Breast epithelium (tissue), 4 donors: ENCODE data around the gene SIN3B. TPM values are rescaled to one million over a fixed set of nuclear protein-coding genes. Genes with fewer than 3 reads are reported as not detected.

Source experiments
- DNase-seq, 2 donors: peaks; one replicate each; pipeline ENCODE4 v3.0.0-alpha.2; 2019; ENCODE audit warnings: low spot score in 2 of 2
- H3K27ac ChIP-seq, 2 donors: fragments of 200-600 bp; sonication (generic) in 1 of 2; one replicate each; pipeline ENCODE4 v1.5.1; 2016 to 2019; ENCODE audit warnings: mild to moderate bottlenecking in 1 of 2
- H3K27me3 ChIP-seq, 2 donors: fragments of 200-600 bp; sonication (generic) in 1 of 2; one replicate each; pipeline versions ENCODE4 v1.5.1 to v1.6.0; 2017 to 2019; ENCODE audit warnings: control low read depth in 1 of 2, mild to moderate bottlenecking in 1 of 2
- H3K36me3 ChIP-seq: fragments of 200-600 bp; one replicate; pipeline ENCODE4 v1.5.1; 2019
- H3K4me1 ChIP-seq, 2 donors: fragments of 200-600 bp; sonication (generic); one replicate each; pipeline ENCODE4 v1.5.1; 2016 to 2019; ENCODE audit warnings: control low read depth in 1 of 2
- H3K4me3 ChIP-seq, 3 donors: fragments of 200-600 bp; sonication (generic); 1 replicate in 2 of 3; 2 replicates in 1 of 3; pipeline ENCODE4 v1.5.1; 2016 to 2019; ENCODE audit warnings: mild to moderate bottlenecking in 3 of 3, moderate library complexity in 2 of 3
- H3K9me3 ChIP-seq, 2 donors: fragments of 200-600 bp; sonication (generic) in 1 of 2; one replicate each; pipeline ENCODE4 v1.5.1; 2016 to 2019; ENCODE audit warnings: control low read depth in 1 of 2
- CTCF ChIP-seq, 3 donors: fragments of 450-650 bp; IDR thresholded peaks; one replicate each; pipeline ENCODE4 v1.5.1; 2016 to 2017; ENCODE audit warnings: antibody characterized with exemption in 3 of 3, mild to moderate bottlenecking in 3 of 3, moderate library complexity in 3 of 3
- POLR2A ChIP-seq: fragments of 450-650 bp; IDR thresholded peaks from one replicate; pipeline ENCODE4 v1.6.1; 2016; ENCODE audit warnings: antibody characterized with exemption, mild to moderate bottlenecking, moderate library complexity
- POLR2AphosphoS5 ChIP-seq, 3 donors: sonication (generic); formaldehyde crosslinking; IDR thresholded peaks; one replicate each; pipeline ENCODE4 v1.6.1; 2017; ENCODE audit warnings: antibody characterized with exemption in 3 of 3
- intact Hi-C: fragments of 100-400 bp; cut with DNase I; formaldehyde crosslinking; loops from one replicate; pipeline ENCODE4 v1.15.1; 2023; ENCODE audit warnings: low total_unique reads
- total RNA-seq, 3 donors: library from RNA; depleted of rRNA; stranded (reverse); fragments of >200 nt; gene quantifications; one replicate each; pipeline ENCODE4 v1.1.0, GENCODE V29; 2016

Gene SIN3B
- total RNA-seq, 3 donors from 2014 or later: 43.2 to 88.5 (median 48.1) TPM

GRCh38 chr19:16847430-16847829 is 18.2 kb downstream of the SIN3B start:
- no peak for TF ChIP-seq CTCF (IDR thresholded peaks at IDR 0.05)
- no peak overlapping the region for H3K4me3 ChIP-seq
- peaks cover 19% of the 10 kb centered on the region for H3K36me3 ChIP-seq
- no peaks in the 10 kb centered on the region for H3K4me1 ChIP-seq
- DNase-seq: no peak
- no peak overlapping the region for H3K27ac ChIP-seq
- no peaks in the 10 kb centered on the region for H3K9me3 ChIP-seq
- no peaks in the 10 kb centered on the region for H3K27me3 ChIP-seq
- intact Hi-C loops: no loop called here

GRCh38 chr19:16849168-16849567 is 20.0 kb downstream of the SIN3B start:
- Histone ChIP-seq H3K27me3 (no peaks in the 10 kb centered on the region), H3K27ac (no peak overlapping the region), H3K4me3 (no peak overlapping the region), H3K36me3 (peaks cover 23% of the 10 kb centered on the region), H3K9me3 (no peaks in the 10 kb centered on the region), H3K4me1 (no peaks in the 10 kb centered on the region)
- DNase-seq: no peak
- intact Hi-C loops: no loop called here
- no peak for TF ChIP-seq POLR2A
- TF ChIP-seq CTCF (IDR thresholded peaks at IDR 0.05): no peak
- no peak for TF ChIP-seq POLR2AphosphoS5 (IDR thresholded peaks at IDR 0.05)

- intact Hi-C loops: loop anchor here (5.0 kb wide), 1 partner anchor 343 kb away; no protein-coding TSS in a partner anchor
- no peak for DNase-seq
- Histone ChIP-seq H3K27me3 (no peaks in the 10 kb centered on the region), H3K9me3 (no peaks in the 10 kb centered on the region), H3K27ac (no peak overlapping the region), H3K4me1 (no peaks in the 10 kb centered on the region), H3K4me3 (no peak overlapping the region), H3K36me3 (peaks cover 27% of the 10 kb centered on the region)
- no peak for TF ChIP-seq POLR2A
- no peak for TF ChIP-seq POLR2AphosphoS5 (IDR thresholded peaks at IDR 0.05)
- no peak for TF ChIP-seq CTCF (IDR thresholded peaks at IDR 0.05)
Observed at GRCh38 chr19:16850133-16850532, 20.9 kb downstream of the SIN3B start.

GRCh38 chr19:16851031-16851712 is 22.0 kb downstream of the SIN3B start:
- DNase-seq: no peak
- TF ChIP-seq CTCF (IDR thresholded peaks at IDR 0.05) (no peak), POLR2AphosphoS5 (IDR thresholded peaks at IDR 0.05) (no peak), POLR2A (no peak)
- intact Hi-C loops: loop anchor here (5.0 kb wide), 1 partner anchor 344 kb away; no protein-coding TSS in a partner anchor
- Histone ChIP-seq H3K9me3 (no peaks in the 10 kb centered on the region), H3K36me3 (peaks cover 27% of the 10 kb centered on the region), H3K4me3 (no peak overlapping the region), H3K4me1 (no peaks in the 10 kb centered on the region), H3K27me3 (no peaks in the 10 kb centered on the region), H3K27ac (no peak overlapping the region)

GRCh38 chr19:16853066-16853465 is 23.9 kb downstream of the SIN3B start:
- Histone ChIP-seq H3K36me3 (peaks cover 24% of the 10 kb centered on the region), H3K4me3 (no peak overlapping the region), H3K27ac (no peak overlapping the region), H3K27me3 (no peaks in the 10 kb centered on the region), H3K4me1 (no peaks in the 10 kb centered on the region), H3K9me3 (no peaks in the 10 kb centered on the region)
- DNase-seq: no peak
- intact Hi-C loops: loop anchor here (5.0 kb wide), 1 partner anchor 346 kb away; no protein-coding TSS in a partner anchor
- TF ChIP-seq POLR2A: no peak
- no peak for TF ChIP-seq CTCF (IDR thresholded peaks at IDR 0.05)
- no peak for TF ChIP-seq POLR2AphosphoS5 (IDR thresholded peaks at IDR 0.05)
